Panc1 (cell line): ENCODE data around the gene MLN. TPM values are rescaled to one million over a fixed set of nuclear protein-coding genes. Genes with fewer than 3 reads are reported as not detected.

Experiments used
- ATAC-seq: fragments of 200-7000 bp; cut with Tn5 transposase; 2 replicates; pipeline ENCODE4 v1.9.1; 2020; ENCODE audit warnings: mild to moderate bottlenecking, moderate library complexity
- BruUV-seq: library from RNA; stranded (reverse); fragments of 400-500 nt; replicated peaks from 2 replicates; lab custom pipeline; 2021; lab: Mats Ljungman, UMichigan
- CTCF ChIA-PET: fragments of 300-600 bp; sonication (Branson Sonifier 250); formaldehyde crosslinking; loops from one replicate; lab custom pipeline; 2022; ENCODE audit warnings: antibody characterized with exemption; lab: Charles Lee
- POLR2A ChIA-PET: fragments of 300-600 bp; sonication (Branson Sonifier 250); formaldehyde crosslinking; loops from one replicate; lab custom pipeline; 2022; ENCODE audit warnings: antibody characterized with exemption; lab: Charles Lee
- DNase-seq: peaks from one replicate; pipeline ENCODE4 v3.0.0-alpha.2; 2010; ENCODE audit warnings: low read depth, low spot score
- H3K27ac ChIP-seq: 2 replicates; pipeline ENCODE4 v1.5.1; 2011; ENCODE audit warnings: mild to moderate bottlenecking, low read length, inconsistent platforms
- H3K27me3 ChIP-seq: fragments of 200-500 bp; sonication (Bioruptor generic); 2 replicates; pipeline ENCODE4 v1.6.0; 2014; ENCODE audit warnings: low read length, inconsistent platforms; ENCODE audit not compliant: control insufficient read depth, insufficient read depth
- H3K36me3 ChIP-seq: fragments of 200-500 bp; sonication (Bioruptor generic); 2 replicates; pipeline ENCODE4 v1.5.1; 2014; ENCODE audit warnings: inconsistent platforms, mild to moderate bottlenecking, low read length, moderate library complexity; ENCODE audit not compliant: control insufficient read depth, insufficient read depth
- H3K4me1 ChIP-seq: 2 replicates; pipeline ENCODE4 v1.5.1; 2011; ENCODE audit warnings: inconsistent platforms, mild to moderate bottlenecking, low read length, moderate library complexity; ENCODE audit not compliant: control insufficient read depth, insufficient read depth
- H3K4me3 ChIP-seq, 2 experiments: 2 replicates each; pipeline ENCODE4 v1.5.1; 2011 to 2012; ENCODE audit warnings: low read depth in 2 of 2, low read length in 2 of 2, mild to moderate bottlenecking in 2 of 2, inconsistent platforms in 1 of 2, moderate library complexity in 1 of 2
- H3K9me3 ChIP-seq: fragments of 200-500 bp; sonication (Bioruptor generic); 2 replicates; pipeline ENCODE4 v1.5.1; 2014; ENCODE audit warnings: low read depth, mild to moderate bottlenecking, inconsistent platforms, low read length, moderate library complexity; ENCODE audit not compliant: control insufficient read depth, insufficient read depth
- POLR2AphosphoS5 ChIP-seq: IDR thresholded peaks from 2 replicates; pipeline ENCODE4 v1.6.1; 2012; ENCODE audit warnings: mild to moderate bottlenecking, low read depth, low read length, moderate library complexity
- SIN3A ChIP-seq: IDR thresholded peaks from 2 replicates; pipeline ENCODE4 v1.6.1; 2012; ENCODE audit warnings: low read depth, mild to moderate bottlenecking, low read length, moderate library complexity, borderline replicate concordance; ENCODE audit not compliant: insufficient read depth
- TCF7L2 ChIP-seq: IDR thresholded peaks from 2 replicates; pipeline ENCODE4 v1.6.1; 2011; ENCODE audit warnings: mild to moderate bottlenecking, low read depth, low read length, inconsistent platforms
- in situ Hi-C: cut with HindIII; loops from 2 replicates; pipeline ENCODE4 v1.10.0; 2016; ENCODE audit warnings: low sequenced_read_pairs, low pct_unique_long_range_greater_than_20kb
- intact Hi-C: fragments of 100-400 bp; cut with micrococcal nuclease; formaldehyde crosslinking; loops from one replicate; pipeline ENCODE4 v1.10.0; 2022; ENCODE audit not compliant: unreplicated experiment
- total RNA-seq: library from RNA; stranded (reverse); gene quantifications from one replicate; pipeline ENCODE4 v1.2.1, GENCODE V29; 2021; ENCODE audit not compliant: unreplicated experiment
- TF ChIP-seq, protein P1 (sequence below): fragments of 450-650 bp; IDR thresholded peaks from 2 replicates; pipeline ENCODE4 v1.5.1; 2017; ENCODE audit warnings: mild to moderate bottlenecking
- TF ChIP-seq, protein P2 (sequence below), 2 experiments: IDR thresholded peaks; 2 replicates each; pipeline ENCODE4 v1.6.1; 2011 to 2012; ENCODE audit warnings: low read depth in 2 of 2, control low read depth in 1 of 2, low read length in 1 of 2, mild to moderate bottlenecking in 1 of 2, moderate library complexity in 1 of 2; ENCODE audit not compliant: insufficient read depth in 1 of 2

The MLN gene
- total RNA-seq, 1 experiment from 2014 or later = not detected

DNA sequence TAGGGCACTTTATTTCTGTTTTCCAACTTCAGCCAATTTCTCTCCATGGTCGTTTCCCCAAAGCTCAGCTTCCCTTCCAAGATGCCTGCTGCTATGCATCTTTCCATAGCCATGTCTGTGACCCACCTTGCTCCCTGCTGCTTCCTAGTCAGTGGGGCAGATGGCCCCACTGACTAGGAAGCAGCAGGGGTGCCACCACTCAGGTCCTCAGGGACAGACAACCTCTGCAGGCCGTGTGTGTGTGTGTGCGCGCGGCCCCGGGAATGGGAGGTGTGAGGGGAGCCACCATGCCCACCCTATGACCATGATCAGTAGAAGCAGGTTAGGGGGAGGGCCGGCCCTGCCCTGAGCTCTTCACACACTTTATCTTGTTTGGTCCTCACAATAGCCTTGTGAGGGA, 54.4 kb downstream of the MLN start:
- Histone ChIP-seq H3K9me3 (no peaks in the 10 kb centered on the region), H3K4me1 (peaks cover 14% of the 10 kb centered on the region), H3K36me3 (no peaks in the 10 kb centered on the region), H3K4me3 (no peak overlapping the region), H3K27me3 (no peaks in the 10 kb centered on the region), H3K27ac (no peak overlapping the region)
- POLR2A ChIA-PET = no interaction called here
- CTCF ChIA-PET = interaction anchor here (0.6 to 0.7 kb wide), 2 partner anchors 25 to 1247 kb away, joined by 6 to 9 read pairs; no protein-coding TSS in a partner anchor
- intact Hi-C loops = loop anchor here (10.0 kb wide), 1 partner anchor 405 kb away; no protein-coding TSS in a partner anchor
- no peak for TF ChIP-seq TCF7L2
- TF ChIP-seq, protein P1, sequence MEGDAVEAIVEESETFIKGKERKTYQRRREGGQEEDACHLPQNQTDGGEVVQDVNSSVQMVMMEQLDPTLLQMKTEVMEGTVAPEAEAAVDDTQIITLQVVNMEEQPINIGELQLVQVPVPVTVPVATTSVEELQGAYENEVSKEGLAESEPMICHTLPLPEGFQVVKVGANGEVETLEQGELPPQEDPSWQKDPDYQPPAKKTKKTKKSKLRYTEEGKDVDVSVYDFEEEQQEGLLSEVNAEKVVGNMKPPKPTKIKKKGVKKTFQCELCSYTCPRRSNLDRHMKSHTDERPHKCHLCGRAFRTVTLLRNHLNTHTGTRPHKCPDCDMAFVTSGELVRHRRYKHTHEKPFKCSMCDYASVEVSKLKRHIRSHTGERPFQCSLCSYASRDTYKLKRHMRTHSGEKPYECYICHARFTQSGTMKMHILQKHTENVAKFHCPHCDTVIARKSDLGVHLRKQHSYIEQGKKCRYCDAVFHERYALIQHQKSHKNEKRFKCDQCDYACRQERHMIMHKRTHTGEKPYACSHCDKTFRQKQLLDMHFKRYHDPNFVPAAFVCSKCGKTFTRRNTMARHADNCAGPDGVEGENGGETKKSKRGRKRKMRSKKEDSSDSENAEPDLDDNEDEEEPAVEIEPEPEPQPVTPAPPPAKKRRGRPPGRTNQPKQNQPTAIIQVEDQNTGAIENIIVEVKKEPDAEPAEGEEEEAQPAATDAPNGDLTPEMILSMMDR = no peak
- TF ChIP-seq, protein P2, sequence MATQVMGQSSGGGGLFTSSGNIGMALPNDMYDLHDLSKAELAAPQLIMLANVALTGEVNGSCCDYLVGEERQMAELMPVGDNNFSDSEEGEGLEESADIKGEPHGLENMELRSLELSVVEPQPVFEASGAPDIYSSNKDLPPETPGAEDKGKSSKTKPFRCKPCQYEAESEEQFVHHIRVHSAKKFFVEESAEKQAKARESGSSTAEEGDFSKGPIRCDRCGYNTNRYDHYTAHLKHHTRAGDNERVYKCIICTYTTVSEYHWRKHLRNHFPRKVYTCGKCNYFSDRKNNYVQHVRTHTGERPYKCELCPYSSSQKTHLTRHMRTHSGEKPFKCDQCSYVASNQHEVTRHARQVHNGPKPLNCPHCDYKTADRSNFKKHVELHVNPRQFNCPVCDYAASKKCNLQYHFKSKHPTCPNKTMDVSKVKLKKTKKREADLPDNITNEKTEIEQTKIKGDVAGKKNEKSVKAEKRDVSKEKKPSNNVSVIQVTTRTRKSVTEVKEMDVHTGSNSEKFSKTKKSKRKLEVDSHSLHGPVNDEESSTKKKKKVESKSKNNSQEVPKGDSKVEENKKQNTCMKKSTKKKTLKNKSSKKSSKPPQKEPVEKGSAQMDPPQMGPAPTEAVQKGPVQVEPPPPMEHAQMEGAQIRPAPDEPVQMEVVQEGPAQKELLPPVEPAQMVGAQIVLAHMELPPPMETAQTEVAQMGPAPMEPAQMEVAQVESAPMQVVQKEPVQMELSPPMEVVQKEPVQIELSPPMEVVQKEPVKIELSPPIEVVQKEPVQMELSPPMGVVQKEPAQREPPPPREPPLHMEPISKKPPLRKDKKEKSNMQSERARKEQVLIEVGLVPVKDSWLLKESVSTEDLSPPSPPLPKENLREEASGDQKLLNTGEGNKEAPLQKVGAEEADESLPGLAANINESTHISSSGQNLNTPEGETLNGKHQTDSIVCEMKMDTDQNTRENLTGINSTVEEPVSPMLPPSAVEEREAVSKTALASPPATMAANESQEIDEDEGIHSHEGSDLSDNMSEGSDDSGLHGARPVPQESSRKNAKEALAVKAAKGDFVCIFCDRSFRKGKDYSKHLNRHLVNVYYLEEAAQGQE (IDR thresholded peaks at IDR 0.05; ENCODE audit: insufficient read depth in 1 of 2, low read depth in 2 of 2, low read length in 1 of 2) = no peak
- TF ChIP-seq SIN3A = no peak
- TF ChIP-seq POLR2AphosphoS5 = no peak
- DNase-seq = no peak
- in situ Hi-C loops = no loop called here
- BruUV-seq = no TSS peak
- ATAC-seq = no peak

DNA sequence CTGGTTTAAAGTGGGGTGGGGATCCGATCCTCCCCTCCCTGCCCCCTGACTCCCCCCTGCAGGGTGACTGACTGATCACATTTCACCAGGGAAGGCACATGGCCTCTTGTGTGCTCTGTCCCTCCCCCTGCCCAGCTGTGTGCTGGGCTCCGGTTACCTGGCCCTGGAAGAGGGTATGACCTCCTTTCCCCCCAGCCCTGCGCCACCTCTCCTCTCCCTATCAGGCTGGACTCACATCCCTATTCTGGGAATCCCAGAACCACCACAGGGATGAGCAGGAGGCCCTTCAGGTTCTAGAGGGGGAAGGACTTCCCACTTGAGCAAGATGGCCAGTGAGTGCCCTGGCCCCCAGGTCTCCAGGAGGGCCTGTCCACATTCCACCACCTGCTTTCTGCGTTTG, 55.0 kb downstream of the MLN start:
- Histone ChIP-seq H3K27ac (no peak overlapping the region), H3K9me3 (no peaks in the 10 kb centered on the region), H3K27me3 (no peaks in the 10 kb centered on the region), H3K36me3 (no peaks in the 10 kb centered on the region), H3K4me3 (no peak overlapping the region), H3K4me1 (peaks cover 14% of the 10 kb centered on the region)
- in situ Hi-C loops (no loop called here), intact Hi-C loops (loop anchor here (10.0 kb wide), 1 partner anchor 406 kb away; no protein-coding TSS in a partner anchor)
- TF ChIP-seq POLR2AphosphoS5 = no peak
- no peak for TF ChIP-seq SIN3A
- TF ChIP-seq TCF7L2 = no peak
- TF ChIP-seq, protein P1 = no peak
- TF ChIP-seq, protein P2 (IDR thresholded peaks at IDR 0.05; ENCODE audit: insufficient read depth in 1 of 2, low read depth in 2 of 2, low read length in 1 of 2) = no peak
- POLR2A ChIA-PET = interaction anchor here (0.7 kb wide), 1 partner anchor 1943 kb away, joined by 3 read pairs; no protein-coding TSS in a partner anchor
- ATAC-seq (no peak), DNase-seq (no peak)
- CTCF ChIA-PET = interaction anchor here (0.7 kb wide), 1 partner anchor 1248 kb away, joined by 9 read pairs; no protein-coding TSS in a partner anchor
- no TSS peak for BruUV-seq
